Psoas muscle (tissue), 8 donors: ENCODE measurements around the gene RNU1-2. TPM values are rescaled to one million over a fixed set of nuclear protein-coding genes. Genes with fewer than 3 reads are reported as not detected.
"Not testable (repeated sequence)": the region's sequence is repeated elsewhere in the genome, so short reads cannot be mapped to it uniquely, and the experiment has no call there.

ENCODE experiments used
- ATAC-seq, 4 donors: fragments of 200-7000 bp; cut with Tn5 transposase; one replicate each; pipeline ENCODE4 v1.9.1; 2020; ENCODE audit warnings: moderate library complexity in 3 of 4, mild to moderate bottlenecking in 2 of 4
- DNase-seq, 2 donors: peaks; one replicate each; pipeline ENCODE4 v3.0.0-alpha.2; 2020
- H3K27ac ChIP-seq: fragments of 200-600 bp; one replicate; pipeline ENCODE4 v1.8.0; 2022
- H3K27me3 ChIP-seq, 3 donors: fragments of 200-600 bp in 1 of 3; one replicate each; pipeline versions ENCODE4 v1.6.1 to v1.8.0; 2013 to 2022; ENCODE audit warnings: low read length in 2 of 3, mild to moderate bottlenecking in 2 of 3, moderate library complexity in 1 of 3; ENCODE audit not compliant: insufficient read depth in 3 of 3
- H3K36me3 ChIP-seq, 2 donors: fragments of 200-600 bp in 1 of 2; one replicate each; pipeline versions ENCODE4 v1.6.1 to v1.8.0; 2013 to 2022; ENCODE audit warnings: low read depth in 1 of 2, mild to moderate bottlenecking in 1 of 2, moderate library complexity in 1 of 2; ENCODE audit not compliant: insufficient read depth in 1 of 2
- H3K4me1 ChIP-seq: fragments of 200-600 bp; one replicate; pipeline ENCODE4 v1.8.0; 2022
- H3K4me3 ChIP-seq: fragments of 200-600 bp; one replicate; pipeline ENCODE4 v1.8.0; 2022; ENCODE audit warnings: mild to moderate bottlenecking
- H3K9me3 ChIP-seq: fragments of 200-600 bp; one replicate; pipeline ENCODE4 v1.8.0; 2022
- WGBS, 3 donors: extraction: QIAGEN DNeasy Blood & Tissue Kit; methylation state at CpG; one replicate each; pipeline versions ENCODE4 v1.1.6 to v1.1.7; 2013; 5-methylcytosine and 5-hydroxymethylcytosine counted together
- intact Hi-C, 2 donors: fragments of 100-400 bp; cut with DNase I; formaldehyde crosslinking; loops; one replicate each; pipeline versions ENCODE4 v1.11.0 to v1.14.2; 2022
- long read RNA-seq, 2 donors: library from polyadenylated mRNA; unstranded; transcript quantifications; one replicate each; pipeline ENCODE4 v2.0.0, GENCODE V29; 2021
- polyA plus RNA-seq, 3 donors: library from polyadenylated mRNA; stranded (reverse); fragments of 200-250 nt; gene quantifications; one replicate each; pipeline ENCODE4 v1.2.3, GENCODE V29; 2013
- total RNA-seq, 4 donors: library from RNA; stranded (reverse); fragmentation: NEBNext Ultra II Directional in 2 of 4; extraction: Animal tissue kit (Norgen Biotek cat#: 25700) in 2 of 4; gene quantifications; one replicate each; pipeline versions ENCODE4 v1.2.1 to v1.2.4, GENCODE V29; 2021 to 2023
- donor health status: healthy with polysubstance abuse.
- donor health status: DM: no; HTN: no; CAD: no; lungs with moderate emphysema.
- donor health status: Bipolar disorder and iron deficiency.
- donor health status: healthy.
- donor health status: DM: yes; HTN: yes; CAD: no.
- donor health status: DM: no; HTN: no; CAD: no.
- donor health status: DM: no; HTN: no; CAD: no.
- donor health status: DM: yes; HTN: yes; CAD: no.

Gene RNU1-2
- total RNA-seq = 1,000 to 10,000 TPM; 1,264 to 5,208 (median 3,151) TPM
- polyA plus RNA-seq = not detected
- long read RNA-seq, donor 1, partial matches to known transcripts = 0 of 1 reads
- long read RNA-seq, donor 1, other reads (novel, unspliced or antisense) = 0 of 1 reads
- long read RNA-seq, donor 2 = 0 reads

- Histone ChIP-seq H3K4me1 (peaks cover 14% of the 10 kb centered on the region), H3K27ac (peak within 1 kb of the TSS; percentile 80), H3K4me3 (peak within 1 kb of the TSS; percentile 47)
- intact Hi-C loops, H3K36me3 ChIP-seq, H3K27me3 ChIP-seq, H3K9me3 ChIP-seq: not testable (repeated sequence)
- ATAC-seq (peak; percentile 99 to 100 (median 100)), DNase-seq (peak; percentile 57 to 82)
- 0% methylated on average over 21 to 28 of the region's 39 CpGs for WGBS, 3 donors
These were observed at the start of gene RNU1-2 for GRCh38 chr1:16895598-16896315. RNU1-2 (plus strand) TSS chr1:16895980.

- DNase-seq, H3K36me3 ChIP-seq, H3K4me1 ChIP-seq, ATAC-seq, intact Hi-C loops, H3K9me3 ChIP-seq, H3K4me3 ChIP-seq, H3K27ac ChIP-seq, H3K27me3 ChIP-seq: not testable (repeated sequence)
- 65 to 88% (median 81%) methylated on average over 2 of the region's 2 CpGs for WGBS, 3 donors
These were observed 39.6 kb upstream of the RNU1-2 start for GRCh38 chr1:16856201-16856600.

GRCh38 chr1:16859167-16860041 is 36.4 kb upstream of the RNU1-2 start:
- not testable (repeated sequence) for ATAC-seq, H3K4me3 ChIP-seq

GRCh38 chr1:16860048-16860447 is 35.7 kb upstream of the RNU1-2 start:
- DNase-seq, H3K36me3 ChIP-seq, H3K27ac ChIP-seq, ATAC-seq, H3K4me1 ChIP-seq, H3K27me3 ChIP-seq, intact Hi-C loops, H3K9me3 ChIP-seq, H3K4me3 ChIP-seq: not testable (repeated sequence)
- WGBS, 3 donors = 71 to 72% (median 72%) methylated on average over 7 of the region's 9 CpGs

More at GRCh38 chr1:16859167-16860041, 36.4 kb upstream of the RNU1-2 start:
- H3K9me3 ChIP-seq, H3K27ac ChIP-seq, DNase-seq, H3K4me1 ChIP-seq, H3K27me3 ChIP-seq, H3K36me3 ChIP-seq, intact Hi-C loops: not testable (repeated sequence)
- WGBS, 3 donors = 39 to 43% (median 40%) methylated on average over 21 to 29 of the region's 46 CpGs

- H3K27ac ChIP-seq, DNase-seq, intact Hi-C loops, H3K27me3 ChIP-seq, H3K4me1 ChIP-seq, H3K36me3 ChIP-seq, H3K9me3 ChIP-seq, ATAC-seq, H3K4me3 ChIP-seq: not testable (repeated sequence)
- WGBS, 3 donors = 46 to 53% (median 51%) methylated on average over 9 to 12 of the region's 16 CpGs
These were observed 33.9 kb upstream of the RNU1-2 start for GRCh38 chr1:16861832-16862245.

- H3K4me1 ChIP-seq, DNase-seq, ATAC-seq, H3K27me3 ChIP-seq, H3K9me3 ChIP-seq, H3K4me3 ChIP-seq, H3K36me3 ChIP-seq, H3K27ac ChIP-seq, intact Hi-C loops: not testable (repeated sequence)
- 87 to 88% (median 88%) methylated on average over 23 to 25 of the region's 25 CpGs for WGBS, 3 donors
These were observed 33.4 kb upstream of the RNU1-2 start for GRCh38 chr1:16862415-16862814.

GRCh38 chr1:16863024-16863423 is 32.8 kb upstream of the RNU1-2 start:
- H3K9me3 ChIP-seq, H3K4me1 ChIP-seq, DNase-seq, H3K27ac ChIP-seq, H3K4me3 ChIP-seq, intact Hi-C loops, H3K27me3 ChIP-seq, H3K36me3 ChIP-seq, ATAC-seq: not testable (repeated sequence)
- WGBS, 3 donors = 85 to 95% (median 92%) methylated on average over 5 to 6 of the region's 11 CpGs

- H3K27ac ChIP-seq, ATAC-seq, H3K4me3 ChIP-seq, H3K36me3 ChIP-seq, H3K27me3 ChIP-seq, H3K4me1 ChIP-seq, H3K9me3 ChIP-seq, intact Hi-C loops, DNase-seq: not testable (repeated sequence)
- 66 to 71% (median 68%) methylated on average over 4 of the region's 6 CpGs for WGBS, 3 donors
These were observed 28.7 kb upstream of the RNU1-2 start for GRCh38 chr1:16866926-16867707.

GRCh38 chr1:16868787-16869186 is 27.0 kb upstream of the RNU1-2 start:
- H3K4me1 ChIP-seq, H3K27ac ChIP-seq, H3K27me3 ChIP-seq, H3K36me3 ChIP-seq, DNase-seq, H3K9me3 ChIP-seq, H3K4me3 ChIP-seq, intact Hi-C loops, ATAC-seq: not testable (repeated sequence)
- 78 to 85% (median 80%) methylated on average over 5 of the region's 6 CpGs for WGBS, 3 donors

- ATAC-seq, H3K27ac ChIP-seq, H3K4me1 ChIP-seq, H3K4me3 ChIP-seq, H3K36me3 ChIP-seq, DNase-seq, H3K27me3 ChIP-seq, H3K9me3 ChIP-seq, intact Hi-C loops: not testable (repeated sequence)
- WGBS, 3 donors = 71 to 88% (median 73%) methylated on average over 6 of the region's 7 CpGs
These were observed 25.8 kb upstream of the RNU1-2 start for GRCh38 chr1:16869996-16870395.
